HK-2 (cell line): Measurements from ENCODE around the gene CARHSP1.
"Not testable (repeated sequence)": the region's sequence is repeated elsewhere in the genome, so short reads cannot be mapped to it uniquely, and the experiment has no call there.

Experiments used
- DNase-seq: peaks from one replicate; pipeline ENCODE4 v3.0.0-alpha.2; 2018; ENCODE audit not compliant: unreplicated experiment

The CARHSP1 gene

GRCh38 chr16:8872071-8872470 lies 3.3 kb upstream of the CARHSP1 start:
- DNase-seq: no peak

GRCh38 chr16:8869988-8870241 lies 1.1 kb upstream of the CARHSP1 start:
- not testable (repeated sequence) for DNase-seq

- DNase-seq: no peak
These were observed 594 bp upstream of the CARHSP1 start for GRCh38 chr16:8869212-8869987.

DNA sequence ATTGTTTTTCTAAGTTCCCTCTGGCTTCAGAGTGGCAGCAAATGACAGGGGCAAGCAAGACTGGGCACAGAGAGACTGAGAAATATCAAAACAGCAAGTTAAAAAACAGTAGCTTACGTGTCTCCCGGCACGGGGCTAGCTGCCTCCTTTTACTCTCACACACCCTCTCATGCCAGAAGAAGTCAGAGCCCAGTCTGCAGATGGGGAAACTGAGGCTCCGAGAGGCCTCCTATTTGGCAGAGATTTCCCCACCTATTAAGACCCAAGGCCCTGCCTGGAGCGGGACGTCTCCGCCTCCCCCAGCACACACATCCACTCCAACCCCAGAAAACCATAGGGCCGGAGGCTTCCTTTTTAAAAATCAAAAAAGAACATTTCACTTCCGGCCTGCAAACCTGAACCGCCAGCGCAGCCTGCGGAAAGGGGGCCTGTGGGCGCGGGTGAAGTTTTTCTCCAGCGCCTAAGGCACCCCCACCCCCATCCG lies 832 bp downstream of the CARHSP1 start:
- DNase-seq: no peak

DNA sequence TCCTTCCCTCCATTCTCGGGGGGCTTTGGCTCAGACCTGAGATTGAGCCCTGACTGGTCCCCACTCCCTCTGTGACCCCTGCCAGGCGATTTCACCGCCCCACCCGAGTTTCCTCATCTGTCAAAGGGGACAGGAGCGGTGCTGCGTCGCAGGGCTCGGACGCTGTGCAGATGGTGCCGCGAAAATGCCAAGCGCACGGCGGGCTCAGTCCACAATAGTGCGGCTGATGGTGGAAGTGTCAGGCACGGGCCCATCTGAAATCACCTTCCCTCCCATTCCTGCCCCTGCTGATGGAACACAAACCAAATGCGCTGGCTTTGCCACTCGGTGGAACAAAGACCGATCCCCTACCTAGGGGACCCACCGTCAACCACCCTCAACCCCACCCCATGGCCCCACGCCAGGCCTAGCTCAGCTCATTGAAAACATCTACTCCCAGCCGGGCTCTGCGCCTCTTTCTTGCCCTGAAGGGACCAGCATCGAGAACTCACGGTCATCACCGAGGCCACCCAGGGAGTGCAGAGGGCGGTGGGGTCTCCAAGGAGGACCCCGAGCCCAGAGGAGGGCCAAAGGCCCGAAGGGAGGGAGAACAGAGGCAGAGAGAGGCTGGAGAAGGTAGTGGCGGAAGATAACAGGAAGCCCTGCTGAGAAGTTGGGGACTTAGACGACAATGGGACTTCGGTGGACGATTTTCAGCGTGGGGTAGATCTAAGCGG lies 1.4 kb downstream of the CARHSP1 start:
- no peak for DNase-seq

DNA sequence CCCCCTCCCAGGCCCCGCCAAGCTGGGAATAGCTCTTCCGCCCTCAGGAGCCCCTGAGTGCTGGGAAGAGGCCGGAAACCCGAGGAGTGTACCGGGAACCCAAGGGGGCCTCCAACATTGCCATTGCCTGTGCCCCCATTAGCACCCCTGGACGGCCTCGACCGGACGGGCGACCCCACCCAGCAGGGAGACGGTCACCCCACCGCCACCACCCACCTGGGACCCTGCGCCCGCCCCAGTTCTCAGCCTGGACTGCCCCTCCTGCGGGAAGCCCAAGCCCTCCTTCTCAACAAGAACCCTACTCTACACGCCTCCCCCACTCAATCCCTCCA lies 2.0 kb downstream of the CARHSP1 start:
- no peak for DNase-seq

DNA sequence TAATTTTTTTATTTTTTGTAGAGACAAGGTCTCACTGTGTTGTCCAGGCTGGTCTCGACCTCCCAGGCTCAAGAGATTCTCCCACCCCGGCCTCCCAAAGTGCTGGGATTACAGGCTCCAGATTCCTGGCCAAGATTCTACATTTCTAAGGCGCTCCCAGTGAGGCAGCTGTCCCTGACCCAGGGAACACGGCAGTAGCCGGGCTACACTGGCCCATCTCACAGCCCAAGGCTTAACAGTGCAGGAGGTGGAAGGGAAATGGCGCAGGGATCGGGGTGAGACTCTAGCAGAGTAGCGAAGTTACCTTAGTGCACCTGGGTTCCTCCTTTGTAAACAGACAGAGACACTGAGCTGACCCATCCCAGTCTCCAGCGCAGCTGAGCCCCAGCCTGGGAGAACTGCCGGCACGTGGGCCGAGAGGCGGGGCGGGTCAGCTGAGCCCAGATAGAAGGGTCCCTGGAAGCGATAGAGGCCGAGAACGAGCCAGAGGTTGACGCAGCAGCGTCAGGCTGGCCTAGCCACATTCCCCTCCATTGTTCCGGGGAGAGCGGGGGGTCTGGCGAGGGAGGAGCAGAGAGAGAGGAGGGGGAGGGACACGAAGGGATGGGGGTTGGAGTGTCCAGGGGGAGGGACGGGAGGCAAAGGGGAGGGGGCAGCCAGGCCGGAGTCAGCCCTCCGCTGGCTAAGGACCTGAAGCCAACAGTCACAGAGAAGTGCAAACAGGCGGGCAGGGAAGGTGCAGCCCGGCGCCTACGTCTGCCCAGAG lies 2.5 kb downstream of the CARHSP1 start:
- no peak for DNase-seq

DNA sequence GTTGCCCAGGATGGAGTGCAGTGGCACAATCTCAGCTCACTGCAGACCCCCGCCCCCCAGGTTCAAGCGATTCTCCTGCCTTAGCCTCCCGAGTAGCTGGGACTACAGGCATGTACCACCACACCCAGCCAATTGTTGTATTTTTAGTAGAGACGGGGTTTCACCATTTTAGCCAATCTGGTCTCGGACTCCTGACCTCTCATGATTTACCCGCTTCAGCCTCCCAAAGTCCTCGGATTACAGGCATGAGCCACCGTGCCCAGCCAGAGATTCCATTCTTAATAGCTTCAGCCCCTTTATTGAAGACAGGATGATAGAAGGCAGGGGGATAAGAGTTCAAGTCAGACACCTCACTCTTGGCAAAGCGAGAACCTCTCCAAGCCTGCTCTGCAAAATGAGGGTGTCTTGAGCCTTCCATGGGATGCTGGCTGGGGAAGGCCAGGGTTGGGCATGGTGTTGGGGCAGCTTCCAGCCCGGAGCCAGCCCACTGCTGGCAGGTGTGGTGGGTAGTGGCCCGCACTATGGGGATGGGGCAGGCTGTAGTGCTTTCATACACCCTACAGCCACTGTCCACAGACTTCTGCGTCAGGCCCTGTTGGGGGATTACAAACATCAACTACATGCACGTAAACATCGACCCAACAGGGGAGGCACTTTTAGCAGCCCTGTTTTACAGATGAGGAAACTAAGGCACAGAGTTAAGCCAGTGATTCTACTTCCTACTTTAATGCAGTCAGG lies 3.5 kb downstream of the CARHSP1 start:
- no peak for DNase-seq

DNA sequence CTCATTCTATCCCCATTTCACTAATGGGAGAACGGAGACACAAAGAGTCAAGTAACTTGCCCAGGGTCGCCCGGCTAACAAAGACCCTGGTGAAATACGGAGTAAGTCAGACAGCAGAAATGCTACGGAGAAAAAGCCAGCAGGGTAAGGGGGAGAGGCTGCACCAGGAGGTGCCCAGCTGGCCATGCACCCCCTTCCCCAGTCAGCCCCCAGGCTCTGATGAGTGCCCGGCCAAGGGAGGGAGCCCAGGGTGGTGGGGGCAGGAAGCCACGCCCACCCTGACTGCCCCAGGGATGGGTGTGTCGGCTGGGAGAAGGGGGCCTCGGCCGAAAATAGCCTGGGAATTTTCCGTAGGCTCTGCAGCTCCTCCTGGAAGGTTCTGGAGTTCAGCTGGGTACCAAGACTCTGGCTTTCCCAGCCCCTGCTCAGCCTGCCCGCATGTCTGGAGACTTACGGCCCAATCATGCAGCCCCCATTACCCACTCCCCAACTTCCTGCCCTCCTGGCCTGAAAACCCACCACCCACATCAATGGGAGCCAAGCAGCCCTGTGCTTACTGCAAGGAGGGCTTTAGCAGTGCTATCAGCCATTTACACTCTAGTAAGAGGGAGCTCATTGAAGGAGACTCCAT lies 4.2 kb downstream of the CARHSP1 start:
- no peak for DNase-seq

DNA sequence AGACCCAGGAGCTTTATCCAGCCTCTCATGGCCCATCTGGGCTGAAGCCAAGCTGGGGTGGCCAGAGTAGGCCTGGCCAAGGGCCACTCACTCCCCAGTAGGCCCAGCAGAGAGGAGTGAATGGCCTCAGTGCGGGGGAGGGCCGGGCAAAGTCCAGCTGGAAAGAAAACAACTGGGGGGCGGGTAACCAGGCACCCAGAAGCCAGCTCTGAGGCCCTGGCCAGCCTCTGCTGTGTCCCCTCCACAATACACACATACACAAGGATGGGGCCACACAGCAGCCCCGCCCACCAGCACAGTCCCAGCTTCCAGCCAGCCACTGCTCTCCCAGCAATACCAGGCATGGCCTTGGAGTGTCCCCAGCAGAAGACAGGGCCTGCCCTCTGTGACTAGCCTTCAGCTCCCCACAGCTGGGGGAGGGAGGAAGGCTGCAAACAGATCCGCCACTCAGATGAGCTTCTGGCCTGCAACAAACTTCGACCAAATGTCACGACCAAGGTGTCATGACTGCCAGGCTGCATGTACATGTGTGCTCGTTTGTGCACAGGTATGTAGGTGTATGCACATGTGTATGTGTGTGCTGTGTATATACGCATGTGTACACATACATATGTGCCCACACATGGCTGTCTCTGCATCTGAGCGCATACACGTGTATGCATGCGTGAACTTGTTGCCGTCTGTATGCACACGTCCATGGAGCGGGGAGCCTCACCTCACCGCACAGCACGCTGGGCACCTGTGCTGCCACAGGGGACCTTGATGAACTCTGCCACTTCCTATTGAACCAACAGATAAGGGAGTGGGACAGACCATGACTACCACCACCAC lies 5.0 kb downstream of the CARHSP1 start:
- no peak for DNase-seq

DNA sequence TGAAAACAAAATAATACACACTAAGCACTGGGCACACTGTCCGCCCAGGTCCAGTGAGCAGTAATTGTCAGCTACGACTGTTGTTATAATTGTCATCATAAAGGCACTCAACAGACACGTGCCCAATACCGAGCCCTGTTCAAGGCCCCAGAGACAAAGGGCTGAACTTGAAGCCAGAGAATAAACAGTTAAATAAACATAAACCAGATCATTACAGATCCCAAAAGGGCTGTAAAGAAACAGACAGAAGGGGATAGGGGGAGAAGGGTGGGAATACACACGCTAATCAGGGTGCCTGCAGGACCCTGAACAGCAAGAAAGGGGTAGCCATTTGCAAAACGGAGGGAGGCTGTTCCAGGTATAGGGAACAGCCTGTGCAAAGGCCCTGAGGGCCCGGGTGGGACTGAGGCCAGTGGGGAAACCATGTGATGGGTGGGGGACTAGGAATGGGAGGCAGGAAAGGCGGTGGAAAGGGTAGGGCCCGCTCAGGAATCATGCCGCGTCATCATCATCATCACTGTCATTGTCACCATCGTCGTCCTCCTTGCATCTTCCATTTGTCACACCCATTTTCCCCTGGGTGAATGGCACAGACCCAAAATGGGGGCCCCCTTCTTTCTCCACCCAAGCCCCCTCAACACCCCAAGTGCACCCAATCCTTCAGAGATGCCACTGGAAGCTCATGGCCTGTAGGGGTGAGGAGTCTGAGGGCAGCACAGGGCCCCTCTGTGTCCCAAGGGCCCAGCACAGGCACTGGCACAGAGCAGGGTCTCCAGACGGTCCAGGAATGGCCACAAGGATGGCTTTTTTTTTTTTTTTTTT lies 6.3 kb downstream of the CARHSP1 start:
- no peak for DNase-seq

- no peak for DNase-seq
These were observed 7.1 kb downstream of the CARHSP1 start for GRCh38 chr16:8861563-8862308.

DNA sequence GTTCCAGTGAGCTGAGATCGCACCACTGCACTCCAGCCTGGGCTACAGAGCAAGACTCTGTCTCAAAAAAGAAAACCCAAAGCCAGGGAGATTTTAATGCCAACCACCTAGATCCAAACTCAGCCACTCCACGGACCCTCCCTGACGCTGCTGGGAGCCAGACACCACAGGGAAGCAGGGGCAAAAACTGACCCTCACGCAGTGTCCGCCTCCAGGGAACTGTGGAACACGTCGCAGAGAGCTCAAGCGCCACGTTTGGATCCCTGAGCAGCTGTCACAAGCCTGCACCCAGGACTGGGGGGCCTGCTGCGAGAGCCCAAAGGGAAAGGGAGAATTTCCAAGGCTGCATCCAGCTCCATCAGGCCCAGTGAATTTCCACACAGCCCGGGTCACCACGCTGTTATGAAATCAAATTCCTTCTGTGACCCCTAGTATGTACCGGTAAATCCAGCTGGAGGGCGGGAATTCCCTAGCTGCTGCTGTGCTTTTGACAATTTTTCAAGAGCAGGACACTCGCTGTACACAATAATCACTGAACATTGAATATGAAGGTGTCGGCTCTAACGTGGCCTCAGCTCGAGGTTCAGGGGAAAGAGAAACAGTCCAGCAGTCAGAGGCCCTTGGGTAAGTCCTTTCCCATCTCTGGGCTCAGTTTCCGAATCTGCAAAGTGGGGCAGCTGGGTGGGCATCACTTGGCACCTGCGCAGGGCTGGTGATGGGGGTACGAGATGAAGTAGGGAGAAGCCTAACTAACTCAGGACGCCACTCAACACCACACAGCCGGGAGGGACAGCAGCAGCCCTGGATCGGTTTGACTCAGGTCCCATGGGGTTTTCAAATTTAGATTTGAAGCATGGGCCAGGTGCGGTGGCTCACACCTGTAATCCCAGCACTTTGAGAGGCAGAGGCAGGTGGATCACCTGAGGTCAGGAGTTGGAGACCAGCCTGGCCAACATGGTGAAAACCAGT lies 8.6 kb downstream of the CARHSP1 start:
- no peak for DNase-seq

DNA sequence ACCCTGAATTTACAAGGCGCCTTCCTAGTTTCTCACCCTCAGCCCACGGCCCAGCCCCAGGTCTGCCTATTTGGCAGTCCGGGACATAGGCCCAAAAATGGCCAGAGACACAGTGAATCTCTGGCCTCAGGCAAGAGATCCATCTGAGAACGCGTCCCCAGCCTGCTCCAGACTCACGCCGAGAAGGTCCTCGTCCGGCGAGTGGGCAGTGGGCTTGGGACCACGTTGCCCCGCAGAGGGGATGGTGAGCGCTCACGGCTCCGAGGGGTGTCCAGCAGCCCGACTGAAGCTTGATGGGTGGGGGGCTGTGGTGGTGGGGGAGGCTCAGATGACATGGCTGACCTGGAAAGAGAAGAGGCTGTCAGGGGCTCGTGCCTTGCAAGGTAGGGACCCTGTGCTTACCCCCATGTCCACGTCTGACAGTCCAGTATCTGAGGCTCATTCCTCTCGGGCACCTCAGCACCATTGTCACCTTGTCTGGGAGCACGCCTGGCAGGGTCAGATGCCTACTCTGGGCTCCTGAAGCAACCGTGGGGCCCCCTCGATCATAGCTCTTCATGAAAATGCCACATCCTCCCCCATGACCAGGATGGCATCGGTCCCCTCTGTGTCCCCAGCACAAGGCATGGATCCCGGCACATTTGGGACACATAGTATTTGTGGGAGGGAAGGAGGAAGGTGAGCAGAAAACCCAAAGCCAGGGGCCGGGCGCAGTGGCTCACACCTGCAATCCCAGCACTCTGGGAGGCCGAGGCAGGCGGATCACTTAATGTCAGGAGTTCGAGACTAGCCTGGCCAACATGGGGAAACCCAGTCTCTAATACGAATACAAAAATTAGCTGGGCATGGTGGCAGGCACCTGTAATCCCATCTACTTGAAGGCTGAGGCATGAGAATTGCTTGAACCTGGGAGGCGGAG lies 9.6 kb downstream of the CARHSP1 start:
- no peak for DNase-seq

DNA sequence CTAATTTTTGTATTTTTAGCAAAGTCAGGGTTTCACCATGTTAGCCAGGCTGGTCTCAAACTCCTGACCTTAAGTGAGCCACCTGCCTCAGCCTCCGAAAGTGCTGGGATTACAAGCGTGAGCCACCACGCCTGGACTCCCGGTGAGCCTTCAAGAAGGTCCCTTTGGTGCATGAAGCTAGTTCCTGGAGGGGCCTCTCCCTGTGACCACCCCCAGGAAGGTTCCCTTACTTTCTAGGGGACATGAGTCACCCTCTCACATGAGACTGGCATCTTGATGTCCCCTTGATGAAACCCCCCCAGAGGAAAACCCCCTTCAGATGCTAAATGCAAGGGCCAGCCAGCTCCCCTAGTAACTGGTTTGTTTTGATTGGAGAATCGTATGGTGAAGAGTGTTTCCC lies 12.8 kb downstream of the CARHSP1 start:
- no peak for DNase-seq

DNA sequence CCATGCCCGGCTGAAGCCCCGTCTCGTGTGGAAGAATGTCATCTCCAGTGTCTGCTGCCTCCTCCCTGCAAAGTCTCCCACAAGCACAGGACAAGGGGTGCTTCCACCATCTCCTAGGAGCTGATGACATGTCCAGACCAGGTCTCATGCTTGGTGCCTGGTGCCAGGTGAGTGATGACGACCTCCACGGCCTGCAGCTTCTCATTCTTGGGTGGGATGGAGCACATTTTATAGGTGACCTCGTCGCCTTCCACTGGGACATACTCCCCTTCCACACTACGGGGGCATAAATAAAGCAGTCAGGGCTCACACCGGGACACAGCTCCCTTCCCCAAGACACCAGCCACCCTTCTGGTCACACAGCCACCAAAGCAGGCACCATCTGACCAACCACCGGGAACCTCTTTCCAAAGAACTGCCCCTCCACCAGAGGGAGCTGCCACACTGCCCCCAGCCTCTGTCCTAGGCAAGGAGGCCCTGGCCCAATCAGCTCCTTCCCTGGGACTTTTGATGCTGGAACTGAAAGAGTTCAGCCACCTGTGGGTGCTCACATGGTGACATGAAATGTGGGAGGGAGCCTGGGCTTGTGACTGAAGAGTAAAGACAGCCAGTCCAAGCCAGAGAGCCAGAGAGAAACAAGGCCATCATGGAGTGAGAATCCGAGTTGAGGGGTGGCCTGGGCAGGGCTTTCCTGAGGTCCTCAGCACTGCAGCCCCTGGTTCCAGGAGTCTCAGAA lies 13.6 kb downstream of the CARHSP1 start:
- no peak for DNase-seq
